Ovary (tissue), 9 donors: Measurements from ENCODE around the gene CRYBG1. TPM values are rescaled to one million over a fixed set of nuclear protein-coding genes. Genes with fewer than 3 reads are reported as not detected.

ENCODE experiments used
- DNase-seq, 5 donors: peaks; one replicate each; pipeline ENCODE4 v3.0.0-alpha.2; 2019 to 2020
- H3K27ac ChIP-seq, 2 donors: fragments of 200-600 bp; one replicate each; pipeline versions ENCODE4 v1.5.1 to v1.8.0; 2019 to 2022
- H3K27me3 ChIP-seq: fragments of 200-600 bp; one replicate; pipeline ENCODE4 v1.8.0; 2022
- H3K36me3 ChIP-seq: fragments of 200-600 bp; sonication (generic); one replicate; pipeline ENCODE4 v1.5.1; 2019
- H3K4me1 ChIP-seq: one replicate; pipeline ENCODE4 v1.8.1; 2013; ENCODE audit warnings: mild to moderate bottlenecking, moderate library complexity; ENCODE audit not compliant: insufficient read depth
- H3K4me3 ChIP-seq: fragments of 200-600 bp; sonication (generic); one replicate; pipeline ENCODE4 v1.5.1; 2017
- H3K9me3 ChIP-seq, 2 donors: fragments of 200-600 bp in 1 of 2; sonication (generic) in 1 of 2; one replicate each; pipeline versions ENCODE4 v1.5.1 to v1.8.1; 2013 to 2019; ENCODE audit warnings: mild to moderate bottlenecking in 1 of 2, moderate library complexity in 1 of 2
- CTCF ChIP-seq, 3 donors: fragments of 450-650 bp in 2 of 3; fragments of 200-600 bp in 1 of 3; IDR thresholded peaks; one replicate each; pipeline versions ENCODE4 v1.5.1 to v1.8.0; 2016 to 2022; ENCODE audit warnings: antibody characterized with exemption in 3 of 3, mild to moderate bottlenecking in 1 of 3
- EP300 ChIP-seq: sonication (generic); formaldehyde crosslinking; IDR thresholded peaks from one replicate; pipeline ENCODE4 v1.6.1; 2017; ENCODE audit warnings: antibody characterized with exemption
- POLR2A ChIP-seq: fragments of 450-650 bp; IDR thresholded peaks from one replicate; pipeline ENCODE4 v1.6.1; 2017; ENCODE audit warnings: antibody characterized with exemption, mild to moderate bottlenecking, moderate library complexity
- WGBS, 3 donors: extraction: QIAGEN DNeasy Blood & Tissue Kit in 1 of 3; methylation state at CpG; one replicate each; pipeline versions ENCODE4 v1.1.5 to v1.1.7; 2013 to 2017; 5-methylcytosine and 5-hydroxymethylcytosine counted together
- intact Hi-C, 4 donors: fragments of 100-400 bp; cut with DNase I; formaldehyde crosslinking; loops; one replicate each; pipeline versions ENCODE4 v1.11.0 to v1.15.1; 2022 to 2023
- polyA plus RNA-seq, 2 donors: library from polyadenylated mRNA; stranded (reverse); fragments of 200-250 nt in 1 of 2; fragments of 350-450 nt in 1 of 2; fragmentation: Illumina TruSeq in 1 of 2; extraction: RNeasy Lipid Tissue Mini Kit (QIAGEN cat#74804) in 1 of 2; gene quantifications; one replicate each; pipeline ENCODE4 v1.2.3, GENCODE V29; 2013 to 2014
- total RNA-seq, 7 donors: library from RNA; depleted of rRNA in 2 of 7; stranded (reverse); fragments of >200 nt in 2 of 7; fragmentation: NEBNext Ultra II Directional in 3 of 7; extraction: Animal tissue kit (Norgen Biotek cat#: 25700) in 3 of 7; gene quantifications; one replicate each; pipeline versions ENCODE4 v1.1.0 to v1.2.4, GENCODE V29; 2016 to 2023
- donor health status: DM: no; HTN: no; CAD: no; lungs with moderate emphysema.
- donor health status: DM: no; HTN: no; CAD: no.
- donor health status: Bipolar disorder and iron deficiency.
- donor health status: DM: yes; HTN: yes; CAD: no.
- donor health status: DM: no; HTN: no; CAD: no.
- donor health status: DM: yes; HTN: yes; CAD: no.

Gene CRYBG1
- total and polyA plus RNA-seq, 9 donors: 1.5 to 7.4 (median 3.8) TPM

DNA sequence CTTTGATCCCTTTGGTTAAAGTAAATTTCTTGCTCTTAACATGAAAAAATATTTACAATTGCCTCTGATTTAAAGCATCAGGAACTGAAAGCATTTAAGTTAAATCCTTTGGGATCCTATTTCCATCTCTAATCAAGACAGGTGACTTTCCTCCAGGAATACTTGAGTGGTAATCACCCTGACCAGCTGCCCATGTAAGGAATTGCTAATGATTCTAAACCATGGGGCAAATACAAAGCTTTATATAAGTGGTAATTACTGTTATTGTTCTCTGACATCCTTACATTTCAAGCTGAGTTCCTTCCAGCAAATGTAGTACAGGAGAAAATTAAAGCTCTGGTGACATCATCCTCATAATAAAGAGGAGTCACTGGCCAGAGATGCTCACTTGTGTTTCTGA is 100.6 kb downstream of the CRYBG1 start:
- Histone ChIP-seq H3K27ac (no peak overlapping the region), H3K9me3 (no peaks in the 10 kb centered on the region), H3K4me1 (no peaks in the 10 kb centered on the region), H3K4me3 (no peak overlapping the region), H3K27me3 (no peaks in the 10 kb centered on the region), H3K36me3 (no peaks in the 10 kb centered on the region)
- TF ChIP-seq POLR2A (no peak), CTCF (IDR thresholded peaks at IDR 0.05) (no peak), EP300 (no peak)
- intact Hi-C loops: no loop called here
- no peak for DNase-seq

GRCh38 chr6:106462923-106463557 is 102.5 kb downstream of the CRYBG1 start:
- intact Hi-C loops: no loop called here
- no peak overlapping the region for H3K27ac ChIP-seq
- no peak for DNase-seq
- H3K36me3 ChIP-seq: no peaks in the 10 kb centered on the region
- no peaks in the 10 kb centered on the region for H3K9me3 ChIP-seq
- WGBS, 3 donors: 62 to 71% (median 70%) methylated on average over 2 of the region's 2 CpGs
- TF ChIP-seq EP300: no peak
- TF ChIP-seq CTCF (IDR thresholded peaks at IDR 0.05): no peak
- TF ChIP-seq POLR2A: no peak
- no peak overlapping the region for H3K4me3 ChIP-seq
- no peaks in the 10 kb centered on the region for H3K27me3 ChIP-seq
- H3K4me1 ChIP-seq: no peaks in the 10 kb centered on the region

- H3K27ac ChIP-seq: no peak overlapping the region
- no peaks in the 10 kb centered on the region for H3K9me3 ChIP-seq
- TF ChIP-seq POLR2A: no peak
- TF ChIP-seq EP300: no peak
- no peak for TF ChIP-seq CTCF (IDR thresholded peaks at IDR 0.05)
- H3K36me3 ChIP-seq: no peaks in the 10 kb centered on the region
- H3K27me3 ChIP-seq: no peaks in the 10 kb centered on the region
- H3K4me3 ChIP-seq: no peak overlapping the region
- DNase-seq: no peak
- no peaks in the 10 kb centered on the region for H3K4me1 ChIP-seq
- intact Hi-C loops: no loop called here
- 72 to 80% (median 74%) methylated on average over 2 of the region's 2 CpGs for WGBS, 3 donors
Measured at GRCh38 chr6:106466211-106466610, 105.7 kb downstream of the CRYBG1 start.

- Histone ChIP-seq H3K9me3 (no peaks in the 10 kb centered on the region), H3K4me1 (no peaks in the 10 kb centered on the region), H3K27ac (no peak overlapping the region), H3K36me3 (no peaks in the 10 kb centered on the region), H3K4me3 (no peak overlapping the region), H3K27me3 (no peaks in the 10 kb centered on the region)
- no peak for DNase-seq
- TF ChIP-seq EP300: no peak
- TF ChIP-seq CTCF (IDR thresholded peaks at IDR 0.05): no peak
- TF ChIP-seq POLR2A: no peak
- intact Hi-C loops: no loop called here
- 67 to 84% (median 74%) methylated on average over 2 of the region's 2 CpGs for WGBS, 3 donors
Measured at GRCh38 chr6:106468935-106469334, 108.4 kb downstream of the CRYBG1 start.
